Hematopoietic multipotent progenitor cell treated with erythropoietin and hydrocortisone succinate and interleukin-3 and kit ligand, for 4 days (in vitro differentiated cells): ENCODE results near the gene COL15A1.

ENCODE experiments used
- DNase-seq: peaks from one replicate; pipeline ENCODE4 v3.0.0-alpha.2; 2015

The COL15A1 gene

DNA sequence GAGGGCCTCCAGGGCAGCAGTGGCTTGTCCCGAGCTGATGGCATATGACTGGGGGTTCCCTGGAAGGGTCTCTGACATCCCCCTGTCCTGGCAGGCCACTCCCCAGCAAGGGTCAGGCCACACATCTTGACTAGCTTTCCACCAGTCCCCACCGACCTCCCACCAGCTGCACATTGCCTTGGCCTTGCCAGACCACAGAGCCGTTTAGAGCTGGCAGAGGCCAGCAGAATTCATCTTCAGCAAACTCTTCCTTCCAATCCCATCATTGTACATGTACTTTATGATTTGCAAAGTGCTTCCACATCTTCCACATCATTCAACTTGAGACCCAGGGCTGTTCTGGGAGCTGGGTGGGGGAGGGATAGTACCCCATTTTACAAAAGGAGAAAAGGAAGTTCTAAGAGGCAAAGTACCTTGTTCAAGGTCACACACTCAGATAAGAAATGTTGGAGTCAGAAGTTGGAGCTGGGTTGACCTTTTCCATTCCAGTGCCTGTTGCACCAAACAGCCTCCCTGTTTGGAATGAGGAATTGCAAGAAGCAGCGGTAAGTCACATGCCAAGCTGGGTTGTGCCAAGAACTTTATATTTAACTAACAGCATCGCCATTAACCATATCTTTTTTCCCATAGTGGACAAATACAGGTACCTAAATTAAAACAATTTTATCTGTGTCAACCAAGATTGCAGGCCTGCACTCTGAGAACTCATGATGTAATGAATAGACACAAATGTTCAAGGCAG is 25.8 kb upstream of the COL15A1 start:
- DNase-seq, result no peak

DNA sequence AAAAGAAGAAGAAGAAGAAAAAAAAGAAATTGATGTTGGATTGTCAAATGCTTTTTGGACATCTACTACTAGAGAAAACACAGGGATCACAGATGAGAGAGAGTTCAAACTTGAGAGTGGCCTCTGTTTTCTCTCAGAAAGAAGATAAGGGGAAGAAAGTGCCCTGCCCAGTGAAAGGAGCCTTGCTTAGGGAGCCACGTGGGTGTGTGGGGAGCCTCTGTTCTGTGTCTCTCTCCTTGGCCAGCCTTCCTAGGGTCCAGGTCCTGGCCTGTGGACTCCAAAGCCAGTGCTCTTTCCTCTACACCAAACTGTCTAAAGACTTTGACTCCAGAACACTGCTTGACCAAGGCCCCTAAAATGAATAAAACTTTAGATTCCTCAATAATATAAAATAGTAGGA is 22.0 kb upstream of the COL15A1 start:
- DNase-seq, result no peak

DNA sequence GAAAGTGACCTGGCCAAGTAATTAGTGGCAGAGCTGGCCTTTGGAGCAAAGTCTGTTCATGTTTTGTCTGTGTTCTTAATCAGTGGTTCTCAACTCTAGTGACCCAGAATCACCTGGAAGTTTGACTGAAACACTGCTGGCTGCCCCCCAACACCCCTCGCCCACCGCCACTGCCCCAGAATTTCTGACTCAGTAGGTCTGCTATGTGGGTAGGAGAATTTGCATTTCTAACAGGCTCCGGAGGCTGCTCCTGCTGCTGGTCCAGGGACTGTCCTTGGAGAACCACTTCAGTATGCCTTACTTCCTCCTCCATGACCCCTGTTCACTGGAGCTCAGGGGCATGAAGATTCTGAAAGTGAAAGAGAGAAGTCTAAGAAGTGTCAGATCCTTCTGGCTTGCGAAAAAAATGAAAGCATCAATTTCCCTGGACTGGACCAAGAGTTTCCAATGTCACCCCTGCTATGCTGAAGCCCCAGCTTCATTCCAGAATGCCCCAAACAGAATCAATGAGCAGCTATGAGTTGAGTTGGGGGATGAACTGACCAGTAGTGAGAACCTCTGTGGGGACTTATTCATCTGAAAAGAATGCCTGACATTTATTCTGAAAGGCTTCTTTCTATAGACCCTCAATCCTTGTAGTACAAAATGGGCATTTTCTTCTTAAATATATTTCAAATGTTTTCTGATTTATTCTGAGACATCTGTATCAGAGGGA is 20.8 kb upstream of the COL15A1 start:
- no peak for DNase-seq

DNA sequence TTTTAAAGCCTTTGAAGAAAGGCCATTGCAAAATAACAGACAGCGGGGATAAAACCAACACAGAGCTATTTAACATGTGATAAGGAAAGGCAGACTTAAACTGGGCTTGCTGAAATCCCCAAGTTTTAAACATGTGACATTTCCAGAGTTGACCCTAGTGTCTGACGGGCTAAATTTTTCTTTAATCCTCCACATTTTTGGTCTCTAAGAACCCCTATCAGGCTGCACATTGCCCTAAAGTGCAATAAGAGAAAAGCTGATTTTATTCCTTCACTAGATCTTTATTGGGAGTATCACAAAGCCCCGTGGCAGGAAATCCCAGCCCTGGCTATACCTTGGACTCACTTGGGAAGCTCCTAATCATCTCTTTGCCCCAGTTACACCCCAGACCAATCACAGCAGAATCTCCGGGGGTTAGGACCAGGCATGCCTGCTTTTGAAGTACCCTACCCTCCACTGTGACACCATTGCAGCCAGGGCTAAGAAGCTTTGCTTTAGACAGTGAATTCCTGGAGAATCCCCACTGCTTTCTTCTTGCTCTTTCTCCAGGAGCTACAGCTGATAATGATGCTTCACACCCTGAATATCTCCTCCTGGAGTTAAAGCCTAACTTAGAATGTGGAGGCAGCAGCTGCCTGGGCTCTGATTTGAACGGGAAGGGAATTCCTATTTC is 20.1 kb upstream of the COL15A1 start:
- DNase-seq, result no peak

DNA sequence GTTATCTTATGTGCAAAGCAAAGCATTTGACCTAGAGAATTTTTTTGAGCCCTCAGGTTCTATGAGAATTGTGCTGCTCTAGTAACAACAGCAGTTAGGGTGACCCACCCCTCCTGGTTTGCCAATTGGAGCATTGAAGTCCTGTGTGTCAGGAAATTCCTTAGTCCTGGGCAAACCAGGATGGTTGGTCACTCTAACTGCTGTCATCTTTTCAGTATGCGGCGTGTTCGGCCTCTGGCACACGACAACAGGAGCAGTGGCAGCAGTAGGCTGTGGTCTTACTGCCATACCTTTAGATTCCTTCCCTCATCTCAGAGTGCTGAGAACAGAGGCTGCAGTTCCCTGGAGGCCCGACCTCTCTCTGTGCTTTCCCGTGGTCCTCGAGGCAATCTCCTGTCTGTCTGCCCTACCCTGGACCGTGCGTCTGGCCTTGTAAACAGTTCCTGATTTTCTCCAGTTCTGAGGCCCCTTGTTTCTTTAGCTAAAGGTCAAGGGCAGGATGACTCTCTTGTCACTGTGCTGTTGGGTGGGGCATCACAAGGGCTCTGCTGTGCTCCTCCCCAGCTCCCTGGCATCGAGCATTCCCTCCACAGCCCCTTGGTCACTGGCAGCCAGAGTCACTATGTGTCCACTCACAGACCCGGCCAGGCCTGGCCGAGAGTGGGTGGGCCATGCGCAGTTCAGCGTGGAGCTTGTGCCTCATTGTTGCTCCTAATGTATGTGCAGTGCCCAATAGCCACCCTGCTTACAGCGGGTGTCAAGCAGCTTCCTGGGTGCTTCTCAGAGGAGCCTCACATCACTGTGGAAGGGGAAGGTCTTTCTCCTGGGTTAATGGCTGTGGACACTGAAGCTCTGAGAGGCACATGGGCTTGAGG is 18.5 kb upstream of the COL15A1 start:
- no peak for DNase-seq

DNA sequence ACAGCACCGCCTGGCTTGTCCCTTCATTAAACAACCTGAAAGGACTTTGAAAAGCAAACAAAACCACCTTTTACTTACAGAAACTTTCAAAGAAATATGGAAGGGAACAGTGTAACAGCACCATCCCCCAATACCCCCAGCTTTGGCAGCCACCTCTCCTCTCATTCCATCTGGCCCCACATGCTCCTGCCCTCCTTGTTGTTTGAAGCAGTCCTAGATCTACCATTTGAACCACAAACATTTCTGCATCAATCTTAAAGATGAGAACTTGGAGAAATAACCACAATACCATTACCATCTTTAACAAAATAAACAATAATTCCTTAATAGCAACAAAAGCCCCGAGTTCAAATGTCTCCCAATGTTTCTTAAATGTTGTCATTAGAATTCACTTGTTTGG is 17.8 kb upstream of the COL15A1 start:
- no peak for DNase-seq

DNA sequence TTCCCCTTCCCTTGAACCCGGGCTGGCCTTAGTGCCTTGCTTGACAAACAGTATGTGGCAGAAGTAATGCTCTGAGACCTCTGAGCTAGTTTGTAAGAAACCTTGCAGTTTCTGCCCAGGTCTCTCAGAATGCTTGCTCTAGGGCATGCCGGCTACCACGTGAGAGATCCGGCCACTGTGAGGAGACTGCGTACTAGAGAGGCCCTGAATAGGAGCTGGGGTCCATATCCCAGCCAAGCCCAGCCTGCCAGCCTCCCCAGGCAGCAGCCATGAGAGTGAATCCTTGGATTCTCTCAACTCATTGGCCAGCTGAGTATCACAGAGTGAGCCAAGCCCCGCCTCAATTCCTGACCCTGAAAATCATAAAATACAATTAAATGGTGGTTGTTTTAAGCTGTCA is 16.0 kb upstream of the COL15A1 start:
- no peak for DNase-seq

DNA sequence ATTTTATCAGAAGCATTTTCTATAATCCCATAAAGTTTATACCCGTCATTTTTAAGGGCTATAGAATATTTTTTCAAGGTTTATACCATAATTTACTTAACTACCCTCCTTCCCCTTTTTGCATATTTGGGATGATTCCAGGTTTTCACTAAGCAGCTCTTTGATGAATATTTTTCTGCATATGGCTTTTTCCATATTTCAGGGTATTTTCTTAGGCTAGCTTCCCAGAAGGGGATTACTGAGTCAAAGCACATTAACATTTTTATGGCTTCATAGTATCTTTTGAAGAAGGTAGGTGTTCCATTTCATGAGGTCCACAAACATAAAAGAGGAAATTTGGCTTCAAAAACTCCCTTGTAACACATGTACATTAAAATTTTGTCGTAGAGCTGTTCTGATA is 14.6 kb upstream of the COL15A1 start:
- no peak for DNase-seq

DNA sequence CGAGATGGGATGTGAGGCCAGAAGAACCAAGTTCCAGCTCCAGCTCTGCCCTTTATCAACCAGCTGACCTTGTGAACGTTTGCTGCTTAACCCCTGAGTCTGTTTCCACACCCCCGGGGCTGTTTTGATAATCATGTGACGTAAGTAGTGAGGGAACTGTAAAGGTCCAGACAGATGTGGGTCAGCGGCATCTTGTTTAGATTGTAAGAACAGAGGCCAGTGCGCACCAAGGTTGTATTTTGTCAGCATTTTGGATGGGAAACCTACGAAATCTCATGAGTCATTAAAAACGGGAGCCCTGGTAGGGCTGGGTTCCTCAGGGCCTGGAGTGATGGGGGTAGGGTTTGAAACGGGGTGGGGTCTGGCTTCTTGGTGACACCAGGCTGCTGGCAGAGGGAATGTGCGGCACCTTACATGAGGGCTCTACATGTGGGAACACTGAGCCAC is 13.8 kb upstream of the COL15A1 start:
- no peak for DNase-seq

DNA sequence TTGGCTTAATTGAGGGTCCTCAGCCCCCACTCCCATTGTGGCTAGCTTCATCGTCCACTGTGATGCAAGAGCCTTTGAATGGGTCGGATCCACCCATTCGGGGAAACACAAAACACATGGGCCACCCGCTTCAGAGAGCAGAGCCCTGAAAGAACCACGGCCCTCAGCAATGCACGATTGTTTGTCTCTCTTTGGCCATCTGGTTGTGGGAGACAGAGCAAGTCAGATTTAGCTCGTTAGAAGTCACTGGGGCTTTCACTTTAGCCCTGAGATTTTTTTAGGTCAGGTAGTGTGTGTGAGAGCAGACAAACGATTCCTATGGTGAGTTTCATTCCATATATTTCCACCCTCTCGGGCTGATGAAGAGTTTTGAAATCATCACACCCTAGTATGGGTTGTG is 12.9 kb upstream of the COL15A1 start:
- DNase-seq, result no peak

DNA sequence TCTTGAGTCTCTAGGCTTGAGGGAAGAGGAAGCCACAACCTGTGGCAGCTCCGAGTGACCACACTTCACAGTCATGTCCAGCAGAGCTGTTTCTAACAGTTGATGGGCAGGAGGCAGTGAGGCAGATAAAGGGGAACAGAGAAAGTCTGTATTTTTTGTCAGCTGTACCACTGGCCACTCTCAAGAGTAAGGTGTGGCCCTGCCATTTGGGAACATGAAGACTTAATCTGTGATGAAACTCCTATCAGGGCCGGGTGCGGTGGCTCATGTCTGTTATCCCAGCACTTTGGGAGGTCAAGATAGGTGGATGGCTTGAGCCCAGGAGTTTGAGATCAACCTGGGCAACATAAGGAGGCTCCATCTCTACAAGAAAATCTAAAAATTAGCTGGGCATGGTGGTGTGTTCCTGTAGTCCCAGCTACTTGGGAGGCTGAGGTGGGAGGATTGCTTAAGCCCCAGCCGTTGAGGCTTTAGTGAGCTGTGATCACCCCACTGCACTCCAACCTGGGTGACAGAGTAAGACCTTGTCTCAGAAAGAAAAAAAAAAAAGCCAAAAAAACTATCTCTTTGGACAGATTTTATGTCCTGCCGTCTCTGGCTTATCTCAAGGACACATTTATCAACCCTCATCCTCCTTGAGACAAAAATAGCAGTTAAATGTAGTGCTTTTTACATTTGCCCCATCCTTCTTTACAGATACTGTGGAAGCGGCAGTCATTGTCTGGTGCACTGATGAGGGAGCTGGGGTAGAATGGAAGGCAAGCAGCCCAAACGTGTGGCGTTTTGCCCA is 11.9 kb upstream of the COL15A1 start:
- DNase-seq, result peak; percentile 79

DNA sequence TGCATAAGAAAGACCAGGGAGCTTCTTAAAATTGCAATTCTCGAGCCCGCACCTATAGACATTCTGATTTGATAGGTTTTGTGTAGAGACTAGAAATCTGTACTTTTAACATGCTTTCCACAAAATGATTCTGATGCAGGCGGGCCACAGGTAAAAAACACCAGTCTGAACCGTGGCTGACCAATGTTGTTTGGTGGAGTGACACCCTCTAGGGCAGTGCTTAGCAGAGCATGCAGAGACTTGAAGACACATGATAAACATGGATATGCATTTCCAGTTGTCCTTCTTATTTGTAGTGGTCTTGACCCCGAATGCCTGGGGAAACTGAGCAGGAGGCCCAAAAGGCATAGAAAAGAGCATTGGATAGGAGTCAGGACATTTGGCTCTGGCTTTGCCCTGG is 10.5 kb upstream of the COL15A1 start:
- DNase-seq, result no peak

DNA sequence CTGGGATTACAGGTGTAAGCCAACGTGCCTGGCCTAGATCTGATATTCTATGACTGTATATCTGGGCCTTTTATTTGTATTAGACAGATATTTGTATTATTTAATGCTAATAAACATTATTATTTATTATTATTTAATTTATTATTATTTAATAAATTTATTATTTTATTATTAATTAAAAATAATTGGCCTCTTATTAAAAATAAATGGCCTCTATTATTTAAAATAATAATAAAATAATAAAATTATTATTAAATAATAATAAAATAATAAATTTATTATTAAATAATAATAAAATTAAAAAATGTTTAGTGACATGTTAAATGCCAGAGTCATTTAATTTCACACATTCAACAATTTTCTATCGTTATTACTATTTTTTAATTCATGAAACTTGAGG is 9.8 kb upstream of the COL15A1 start:
- DNase-seq, result no peak

DNA sequence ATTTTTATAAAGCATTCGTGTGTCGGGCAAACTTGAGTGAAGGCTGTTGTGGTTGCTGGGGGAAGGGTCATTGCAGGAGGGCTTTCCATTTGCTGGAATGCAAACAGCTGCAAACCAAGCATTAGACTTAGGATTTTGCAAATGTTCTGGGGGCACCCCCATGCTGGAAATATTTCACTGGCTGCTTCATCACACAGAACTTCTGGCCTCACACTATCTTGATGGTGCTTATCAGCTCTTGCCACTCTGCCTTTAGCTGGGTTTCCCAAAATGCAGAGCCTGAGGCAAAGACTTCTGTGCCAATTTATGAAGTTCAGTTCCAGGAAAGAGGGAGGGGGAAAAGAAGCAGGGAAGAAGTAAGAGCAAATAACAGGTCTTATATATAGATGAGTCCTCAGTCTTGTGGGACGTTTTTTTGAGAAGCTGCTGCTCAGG is 8.6 kb upstream of the COL15A1 start:
- peak; percentile 78 for DNase-seq

DNA sequence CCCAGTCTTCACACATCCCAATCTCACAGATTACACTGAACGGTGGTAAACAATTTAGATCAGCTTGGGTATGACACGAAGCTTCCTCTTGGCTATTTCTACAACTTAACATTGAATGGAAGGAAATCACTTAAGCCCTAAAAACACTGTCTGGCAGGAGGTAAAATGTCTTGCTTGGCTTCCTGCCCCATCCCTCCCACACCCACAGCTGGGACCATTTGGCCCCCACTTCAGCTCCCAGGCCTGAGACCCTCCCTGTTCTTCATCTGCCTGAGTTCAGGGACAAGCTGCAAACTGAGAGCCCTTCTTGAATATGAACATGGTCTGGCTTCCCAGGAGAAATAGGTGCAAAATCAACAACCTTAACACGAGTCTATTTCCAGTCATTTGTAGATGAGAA is 3.4 kb upstream of the COL15A1 start:
- no peak for DNase-seq

DNA sequence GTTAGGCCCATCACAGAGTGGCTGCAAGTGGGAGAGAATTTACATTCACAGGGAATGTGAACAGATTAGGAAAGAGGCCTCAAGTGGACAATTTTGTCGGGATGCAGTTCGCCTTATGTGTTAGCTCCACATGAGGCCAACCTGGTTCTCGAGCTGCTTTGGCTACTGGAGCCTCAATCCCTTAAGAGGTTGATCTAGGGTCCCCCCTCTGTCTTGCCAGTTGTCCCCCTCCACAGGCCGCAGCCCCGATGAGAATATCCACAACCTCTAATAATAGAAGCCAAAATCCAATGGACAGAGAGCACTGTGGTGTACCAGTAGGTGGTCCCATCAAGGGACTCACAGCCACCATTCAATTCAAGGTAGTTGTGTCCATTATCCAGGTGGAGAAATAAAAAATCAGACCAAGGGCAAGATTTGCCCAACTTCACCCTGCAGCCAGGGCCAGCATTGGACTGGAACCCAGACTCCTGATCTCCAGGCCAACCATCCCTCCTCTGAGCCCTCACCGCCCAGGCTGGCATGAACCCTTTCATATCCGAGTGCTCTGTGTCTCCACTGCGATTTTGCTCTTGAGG is 1.7 kb upstream of the COL15A1 start:
- no peak for DNase-seq

DNA sequence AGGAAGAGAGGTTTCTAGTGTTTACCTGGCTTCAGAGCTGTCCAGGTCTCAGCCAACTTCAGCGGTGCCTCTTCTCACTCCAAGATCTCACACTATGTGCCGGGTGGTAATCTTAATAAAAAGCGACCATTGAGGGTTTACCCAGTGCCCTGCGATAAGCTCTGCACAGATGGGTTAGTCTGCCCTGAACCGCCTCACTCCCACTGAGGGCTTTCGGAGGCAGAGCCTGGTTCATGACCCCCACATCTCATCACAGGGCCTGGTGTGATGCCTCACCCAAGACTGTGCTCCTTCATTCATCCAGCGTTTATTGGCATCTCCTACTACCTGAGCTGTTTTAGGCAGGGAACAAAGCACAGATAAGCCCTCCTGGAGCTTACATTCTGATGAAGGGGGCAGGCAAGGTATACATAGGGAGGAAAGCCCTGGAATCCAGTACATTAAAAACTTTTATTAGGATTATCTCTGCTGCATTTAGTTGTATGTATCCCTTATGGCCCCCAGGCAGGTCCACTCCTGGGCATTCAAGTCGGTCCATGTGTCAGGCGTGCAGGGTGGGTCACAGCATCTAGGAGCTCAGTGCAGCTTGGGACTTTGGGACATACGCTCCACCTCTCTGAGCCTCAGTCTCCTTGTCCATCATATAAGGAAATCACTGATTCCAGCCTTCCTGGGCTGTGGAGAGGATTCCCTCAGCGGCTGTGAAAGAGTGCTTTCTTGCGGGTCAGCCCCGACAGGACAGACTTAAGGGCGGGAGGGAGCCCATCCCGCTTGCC is 613 bp upstream of the COL15A1 start:
- no peak for DNase-seq

DNA sequence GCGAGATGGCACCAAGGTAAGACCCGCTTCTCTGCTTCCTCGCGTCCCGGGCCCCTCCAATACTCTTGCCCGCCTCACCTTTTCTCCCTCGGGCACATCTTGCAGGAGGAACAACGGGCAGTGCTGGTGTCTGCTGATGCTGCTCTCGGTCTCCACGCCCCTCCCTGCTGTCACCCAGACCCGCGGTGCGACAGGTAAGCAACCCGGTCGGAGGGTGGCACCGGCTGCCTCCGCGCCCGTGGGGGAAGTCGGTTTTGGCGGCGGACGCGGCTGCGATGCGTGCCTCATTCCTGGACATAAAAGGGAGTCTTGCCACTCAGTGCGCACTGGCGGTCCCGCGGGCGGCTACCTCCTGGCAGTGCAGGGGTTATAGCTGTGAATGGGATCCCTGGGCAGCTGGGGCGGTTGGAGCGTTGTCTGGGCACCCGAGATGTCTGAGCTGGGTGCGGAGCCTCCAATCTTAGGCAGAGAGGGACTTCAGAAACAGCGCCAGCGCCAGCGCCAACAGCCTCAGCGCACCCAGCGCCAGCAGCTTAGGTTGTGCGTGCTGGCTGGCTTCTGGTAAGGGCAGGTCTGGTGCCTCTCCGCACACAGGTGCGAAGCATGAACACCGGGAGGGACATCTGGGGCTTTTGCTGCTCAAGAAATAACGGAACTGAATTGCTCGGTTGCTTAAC is 488 bp downstream of the COL15A1 start:
- DNase-seq, result peak; percentile 48

DNA sequence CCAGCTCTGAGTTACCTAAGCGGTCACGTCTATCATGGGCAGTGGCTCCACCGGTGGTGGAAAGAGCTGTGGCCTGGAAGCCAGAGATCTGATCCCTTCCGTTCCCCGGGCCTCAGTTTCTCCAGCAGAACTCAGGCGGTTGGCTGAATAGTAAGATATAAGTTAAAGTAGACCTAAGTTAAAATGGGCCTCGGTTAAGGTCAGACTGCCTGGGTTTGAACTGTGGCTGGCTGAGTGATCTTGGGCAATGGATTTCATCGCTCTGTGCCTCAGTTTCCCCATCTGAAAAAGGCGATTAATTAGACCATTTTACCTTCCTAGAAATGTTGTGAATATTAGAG is 997 bp downstream of the COL15A1 start:
- no peak for DNase-seq

DNA sequence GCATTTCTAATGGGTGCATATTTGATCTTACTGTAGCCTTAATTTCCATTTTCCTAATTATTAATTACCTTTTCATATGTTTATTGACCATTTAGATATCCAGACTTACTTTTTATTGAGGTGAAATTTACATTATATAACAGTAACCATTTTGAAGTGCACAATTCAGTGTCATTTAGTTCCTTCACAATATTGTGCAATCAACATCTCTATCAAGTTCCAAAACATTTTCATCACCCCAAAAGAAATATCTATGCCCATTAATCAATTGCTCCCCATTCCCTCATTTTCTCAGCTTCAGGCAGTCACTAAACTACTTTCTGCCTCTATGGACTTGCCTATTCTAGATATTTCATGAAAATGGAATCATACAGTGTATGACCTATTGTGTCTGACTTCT is 5.9 kb downstream of the COL15A1 start:
- no peak for DNase-seq

DNA sequence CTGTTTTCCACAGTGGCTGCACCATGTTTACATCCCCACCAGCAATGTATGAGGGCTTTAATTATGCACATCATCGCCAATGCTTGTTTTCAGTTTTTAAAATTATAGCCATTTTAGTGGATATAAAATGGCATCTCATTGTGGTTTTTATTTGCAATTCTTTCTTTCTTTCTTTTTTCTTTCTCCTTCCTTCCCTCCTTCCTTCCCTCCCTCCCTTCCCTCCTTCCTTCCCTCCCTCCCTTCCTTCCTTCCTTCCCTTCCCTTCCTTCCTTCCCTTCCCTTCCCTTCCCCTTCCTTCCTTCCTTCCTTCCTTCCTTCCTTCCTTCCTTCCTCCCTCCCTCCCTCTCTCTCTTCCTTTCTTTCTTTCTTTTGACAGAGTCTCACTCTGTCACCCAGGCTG is 6.6 kb downstream of the COL15A1 start:
- no peak for DNase-seq
